GM18861 (cell line): ENCODE data around the gene SDHA.
"Not testable (repeated sequence)": the region's sequence is repeated elsewhere in the genome, so short reads cannot be mapped to it uniquely, and the experiment has no call there.

Experiments
- ATAC-seq: cut with Tn5 transposase; IDR thresholded peaks from one replicate; pipeline ENCODE4 v1.9.1; 2021; ENCODE audit not compliant: unreplicated experiment

Gene SDHA

GRCh38 chr5:218457-219291 lies 554 bp downstream of the SDHA start:
- no peak for ATAC-seq

- no peak for ATAC-seq
Observed at GRCh38 chr5:219460-219863, 1.3 kb downstream of the SDHA start.

- ATAC-seq: peak; percentile 26
Observed at GRCh38 chr5:219991-220390, 1.9 kb downstream of the SDHA start.

GRCh38 chr5:222951-223715 lies 5.0 kb downstream of the SDHA start:
- ATAC-seq: not testable (repeated sequence)

- ATAC-seq: no peak
Observed at GRCh38 chr5:223791-224190, 5.7 kb downstream of the SDHA start.

- ATAC-seq: no peak
Observed at GRCh38 chr5:225334-225733, 7.2 kb downstream of the SDHA start.

- not testable (repeated sequence) for ATAC-seq
Observed at GRCh38 chr5:227375-227774, 9.3 kb downstream of the SDHA start.

GRCh38 chr5:228886-229285 lies 10.8 kb downstream of the SDHA start:
- ATAC-seq: no peak

- ATAC-seq: no peak
Observed at GRCh38 chr5:230711-231110, 12.6 kb downstream of the SDHA start.

- no peak for ATAC-seq
Observed at GRCh38 chr5:231661-232060, 13.5 kb downstream of the SDHA start.

GRCh38 chr5:233426-233825 lies 15.3 kb downstream of the SDHA start:
- not testable (repeated sequence) for ATAC-seq

- no peak for ATAC-seq
Observed at GRCh38 chr5:234450-234849, 16.3 kb downstream of the SDHA start.

GRCh38 chr5:235527-235926 lies 17.4 kb downstream of the SDHA start:
- ATAC-seq: not testable (repeated sequence)

GRCh38 chr5:237931-238330 lies 19.8 kb downstream of the SDHA start:
- ATAC-seq: not testable (repeated sequence)

GRCh38 chr5:240550-240949 lies 22.4 kb downstream of the SDHA start:
- not testable (repeated sequence) for ATAC-seq

GRCh38 chr5:241045-241669 lies 23.0 kb downstream of the SDHA start:
- not testable (repeated sequence) for ATAC-seq

GRCh38 chr5:243683-244367 lies 25.7 kb downstream of the SDHA start:
- not testable (repeated sequence) for ATAC-seq

GRCh38 chr5:245717-246116 lies 27.6 kb downstream of the SDHA start:
- not testable (repeated sequence) for ATAC-seq

GRCh38 chr5:250396-250795 lies 32.3 kb downstream of the SDHA start:
- not testable (repeated sequence) for ATAC-seq

GRCh38 chr5:251016-251415 lies 32.9 kb downstream of the SDHA start:
- not testable (repeated sequence) for ATAC-seq

GRCh38 chr5:251538-251937 lies 33.4 kb downstream of the SDHA start:
- not testable (repeated sequence) for ATAC-seq
